Testis (tissue), 3 donors: Measurements from ENCODE around the gene PDE6G. TPM values are rescaled to one million over a fixed set of nuclear protein-coding genes. Genes with fewer than 3 reads are reported as not detected.

ENCODE experiments used
- DNase-seq: peaks from one replicate; pipeline ENCODE4 v3.0.0-alpha.2; 2019
- H3K27ac ChIP-seq, 2 donors: fragments of 200-600 bp; sonication (generic); one replicate each; pipeline ENCODE4 v1.5.1; 2019
- H3K27me3 ChIP-seq: fragments of 200-600 bp; sonication (generic); one replicate; pipeline ENCODE4 v1.5.1; 2019
- H3K36me3 ChIP-seq: fragments of 200-600 bp; sonication (generic); one replicate; pipeline ENCODE4 v1.5.1; 2017; ENCODE audit warnings: low read depth; ENCODE audit errors: missing control alignments
- H3K4me1 ChIP-seq: fragments of 200-600 bp; sonication (generic); one replicate; pipeline ENCODE4 v1.5.1; 2019
- H3K4me3 ChIP-seq, 2 donors: fragments of 200-600 bp; sonication (generic); one replicate each; pipeline ENCODE4 v1.5.1; 2017 to 2019
- H3K9me3 ChIP-seq: fragments of 200-600 bp; sonication (generic); one replicate; pipeline ENCODE4 v1.5.1; 2017
- CTCF ChIP-seq, 3 experiments: fragments of 450-650 bp in 2 of 3; fragments of 200-600 bp in 1 of 3; sonication (generic) in 1 of 3; IDR thresholded peaks; one replicate each; pipeline ENCODE4 v1.5.1; 2016 to 2019; ENCODE audit warnings: antibody characterized with exemption in 3 of 3, mild to moderate bottlenecking in 2 of 3, moderate library complexity in 1 of 3
- POLR2A ChIP-seq: fragments of 450-650 bp; IDR thresholded peaks from one replicate; pipeline ENCODE4 v1.6.1; 2017; ENCODE audit warnings: antibody characterized with exemption, mild to moderate bottlenecking, moderate library complexity
- WGBS, 2 donors: methylation state at CpG; one replicate each; pipeline ENCODE4 v1.1.5; 2018; 5-methylcytosine and 5-hydroxymethylcytosine counted together
- intact Hi-C: fragments of 100-400 bp; cut with DNase I; formaldehyde crosslinking; loops from one replicate; pipeline ENCODE4 v1.15.1; 2023; ENCODE audit warnings: low total_unique reads
- polyA plus RNA-seq: library from polyadenylated mRNA; stranded (reverse); fragments of 350-450 nt; fragmentation: Illumina TruSeq; extraction: RNeasy Lipid Tissue Mini Kit (QIAGEN cat#74804); gene quantifications from one replicate; pipeline ENCODE4 v1.2.3, GENCODE V29; 2014; ENCODE audit warnings: low read depth, low replicate concordance; ENCODE audit not compliant: insufficient read depth
- total RNA-seq, 2 donors: library from RNA; depleted of rRNA; stranded (reverse); fragments of >200 nt; gene quantifications; one replicate each; pipeline ENCODE4 v1.2.3, GENCODE V29; 2016

Gene PDE6G
- total and polyA plus RNA-seq, 3 donors from 2014 or later = 0.56 to 4.9 (median 1.0) TPM

DNA sequence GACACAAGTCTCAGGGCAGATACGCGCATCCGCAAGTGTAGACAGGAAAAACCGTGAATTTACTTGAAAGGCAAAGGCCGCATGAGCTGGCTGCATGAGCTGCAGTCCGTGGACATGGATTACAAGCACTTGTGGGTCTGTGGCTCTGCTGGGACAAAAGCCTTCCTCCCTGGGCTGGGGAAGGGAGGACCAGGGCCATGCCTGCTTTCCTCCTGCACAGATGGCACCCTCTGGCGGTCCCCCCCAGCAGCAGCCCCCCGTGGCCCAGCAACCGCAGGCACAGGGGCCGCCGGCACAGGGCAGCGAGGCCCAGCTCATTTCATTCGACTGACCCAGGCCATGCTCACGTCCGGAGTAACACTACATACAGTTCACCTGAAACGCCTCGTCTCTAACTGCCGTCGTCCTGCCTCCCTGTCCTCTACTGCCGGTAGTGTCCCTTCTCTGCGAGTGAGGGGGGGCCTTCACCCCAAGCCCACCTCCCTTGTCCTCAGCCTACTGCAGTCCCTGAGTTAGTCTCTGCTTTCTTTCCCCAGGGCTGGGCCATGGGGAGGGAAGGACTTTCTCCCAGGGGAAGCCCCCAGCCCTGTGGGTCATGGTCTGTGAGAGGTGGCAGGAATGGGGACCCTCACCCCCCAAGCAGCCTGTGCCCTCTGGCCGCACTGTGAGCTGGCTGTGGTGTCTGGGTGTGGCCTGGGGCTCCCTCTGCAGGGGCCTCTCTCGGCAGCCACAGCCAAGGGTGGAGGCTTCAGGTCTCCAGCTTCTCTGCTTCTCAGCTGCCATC is 45.1 kb upstream of the PDE6G start:
- TF ChIP-seq CTCF (IDR thresholded peaks at IDR 0.05) (no peak), POLR2A (no peak)
- WGBS, 2 donors = 67 to 72% methylated on average over 22 to 23 of the region's 23 CpGs
- intact Hi-C loops = no loop called here
- DNase-seq = no peak
- Histone ChIP-seq H3K4me3 (no peak overlapping the region), H3K4me1 (peaks cover 23% of the 10 kb centered on the region), H3K9me3 (no peaks in the 10 kb centered on the region), H3K36me3 (no peaks in the 10 kb centered on the region), H3K27ac (no peak overlapping the region), H3K27me3 (no peaks in the 10 kb centered on the region)

- intact Hi-C loops = no loop called here
- H3K27me3 ChIP-seq = no peaks in the 10 kb centered on the region
- peaks cover 23% of the 10 kb centered on the region for H3K4me1 ChIP-seq
- no peak for DNase-seq
- no peaks in the 10 kb centered on the region for H3K9me3 ChIP-seq
- no peaks in the 10 kb centered on the region for H3K36me3 ChIP-seq
- TF ChIP-seq CTCF (IDR thresholded peaks at IDR 0.05) (no peak), POLR2A (no peak)
- no peak overlapping the region for H3K27ac ChIP-seq
- no peak overlapping the region for H3K4me3 ChIP-seq
- WGBS, 2 donors = 87 to 88% methylated on average over 23 to 25 of the region's 25 CpGs
Measured at GRCh38 chr17:81700353-81701287, 44.3 kb upstream of the PDE6G start.

- Histone ChIP-seq H3K4me1 (peaks cover 13% of the 10 kb centered on the region), H3K27ac (no peak overlapping the region), H3K9me3 (no peaks in the 10 kb centered on the region), H3K4me3 (no peak overlapping the region), H3K27me3 (no peaks in the 10 kb centered on the region), H3K36me3 (no peaks in the 10 kb centered on the region)
- intact Hi-C loops = no loop called here
- TF ChIP-seq CTCF (IDR thresholded peaks at IDR 0.05) = no peak
- TF ChIP-seq POLR2A = no peak
- no peak for DNase-seq
- WGBS, 2 donors = 85 to 89% methylated on average over 15 to 25 of the region's 25 CpGs
Measured at GRCh38 chr17:81697261-81698044, 41.1 kb upstream of the PDE6G start.

DNA sequence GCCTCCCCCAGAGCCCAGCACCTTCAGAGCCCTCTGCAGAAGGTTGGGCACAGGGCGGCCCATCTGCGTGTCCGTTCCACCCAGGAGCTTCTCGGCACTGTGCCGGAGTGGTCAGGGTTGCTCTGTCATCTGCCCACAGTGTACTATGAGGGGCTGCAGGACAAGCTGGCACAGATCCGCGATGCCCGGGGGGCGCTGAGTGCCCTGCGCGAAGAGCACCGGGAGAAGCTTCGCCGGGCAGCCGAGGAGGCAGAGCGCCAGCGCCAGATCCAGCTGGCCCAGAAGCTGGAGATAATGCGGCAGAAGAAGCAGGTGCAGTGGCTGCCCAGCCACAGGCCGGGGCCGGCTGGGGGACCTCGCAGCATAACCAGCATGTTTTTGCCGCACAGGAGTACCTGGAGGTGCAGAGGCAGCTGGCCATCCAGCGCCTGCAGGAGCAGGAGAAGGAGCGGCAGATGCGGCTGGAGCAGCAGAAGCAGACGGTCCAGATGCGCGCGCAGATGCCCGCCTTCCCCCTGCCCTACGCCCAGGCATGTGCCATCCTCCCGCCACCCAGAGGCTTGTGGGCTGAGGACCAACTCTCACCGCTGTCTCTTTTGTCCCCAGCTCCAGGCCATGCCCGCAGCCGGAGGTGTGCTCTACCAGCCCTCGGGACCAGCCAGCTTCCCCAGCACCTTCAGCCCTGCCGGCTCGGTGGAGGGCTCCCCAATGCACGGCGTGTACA is 40.0 kb upstream of the PDE6G start:
- H3K36me3 ChIP-seq = no peaks in the 10 kb centered on the region
- TF ChIP-seq POLR2A = no peak
- no peak for TF ChIP-seq CTCF (IDR thresholded peaks at IDR 0.05)
- no peaks in the 10 kb centered on the region for H3K9me3 ChIP-seq
- DNase-seq = no peak
- 90 to 91% methylated on average over 23 to 40 of the region's 40 CpGs for whole genome bisulfite sequencing, 2 donors
- no peaks in the 10 kb centered on the region for H3K27me3 ChIP-seq
- H3K27ac ChIP-seq = no peak overlapping the region
- H3K4me3 ChIP-seq = no peak overlapping the region
- H3K4me1 ChIP-seq = peaks cover 3% of the 10 kb centered on the region
- intact Hi-C loops = no loop called here
